ENCODE results near the gene OCA2. TPM values are rescaled to one million over a fixed set of nuclear protein-coding genes. Genes with fewer than 3 reads are reported as not detected.

Gene OCA2
- total and polyA plus RNA-seq, 2 of the 8 experiments (the other 6 are each of a cell fraction or from before 2014, with no cell fraction given): 0.20 TPM

DNA sequence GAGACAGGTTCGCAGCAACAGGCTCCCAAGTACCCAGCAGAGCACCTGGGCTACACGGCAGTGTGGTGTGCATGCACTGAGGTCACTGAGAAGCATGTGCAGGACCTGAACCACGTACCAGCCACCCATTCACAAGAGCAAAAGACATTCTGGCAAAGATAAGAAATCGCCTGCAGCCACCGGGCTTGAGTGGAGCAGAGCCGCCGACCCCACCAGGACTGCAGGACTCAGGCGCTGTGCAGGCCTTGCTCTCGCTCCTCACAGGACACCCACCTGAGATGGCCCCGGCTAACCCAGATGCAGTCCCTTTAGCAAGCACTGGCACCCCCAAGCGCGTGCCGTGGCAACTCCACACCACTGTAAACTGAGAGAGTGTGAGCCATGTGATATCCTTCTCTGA, 32.3 kb upstream of the OCA2 start (continued):
- no peak for TF ChIP-seq SAP30 (IDR thresholded peaks at IDR 0.05; ENCODE audit: insufficient read depth, insufficient replicate concordance, low read length)
- no peak for TF ChIP-seq CHD2 (IDR thresholded peaks at IDR 0.05; ENCODE audit: low read length)
- no peak for TF ChIP-seq ZNF274 (IDR thresholded peaks at IDR 0.05; ENCODE audit: borderline replicate concordance, extremely low read depth, low read length)

Data from H1 (cell line).